IMR-90 (cell line): ENCODE results near the gene SYT8.

Experiments
- BHLHE40 ChIP-seq: fragments of 150-350 bp; IDR thresholded peaks from 2 replicates; pipeline ENCODE4 v1.6.1; 2016; ENCODE audit warnings: mild to moderate bottlenecking, low read depth, low read length
- CHD1 ChIP-seq: IDR thresholded peaks from 2 replicates; pipeline ENCODE4 v1.6.1; 2012; ENCODE audit warnings: low read depth, low read length, improper control_type of control experiment
- CTCF ChIP-seq: conservative IDR thresholded peaks from 2 replicates; pipeline ENCODE4 v1.5.1; 2012; ENCODE audit warnings: mild to moderate bottlenecking, low read depth, low read length, improper control_type of control experiment
- ELK1 ChIP-seq: fragments of 150-350 bp; IDR thresholded peaks from 2 replicates; pipeline ENCODE4 v1.6.1; 2016; ENCODE audit warnings: low read depth, mild to moderate bottlenecking, low read length, moderate library complexity, borderline replicate concordance
- FOS ChIP-seq: fragments of 150-350 bp; IDR thresholded peaks from 2 replicates; pipeline ENCODE4 v1.6.1; 2016; ENCODE audit warnings: low read depth, low read length
- MAZ ChIP-seq: IDR thresholded peaks from 2 replicates; pipeline ENCODE4 v1.6.1; 2012; ENCODE audit warnings: low read depth, mild to moderate bottlenecking, low read length, improper control_type of control experiment, moderate library complexity, borderline replicate concordance
- MXI1 ChIP-seq: IDR thresholded peaks from 2 replicates; pipeline ENCODE4 v1.6.1; 2012; ENCODE audit warnings: low read depth, mild to moderate bottlenecking, low read length, moderate library complexity, borderline replicate concordance
- POLR2A ChIP-seq: IDR thresholded peaks from 2 replicates; pipeline ENCODE4 v1.6.1; 2012; ENCODE audit warnings: mild to moderate bottlenecking, low read depth, low read length
- RAD21 ChIP-seq: IDR thresholded peaks from 2 replicates; pipeline ENCODE4 v1.6.1; 2012; ENCODE audit warnings: low read length, improper control_type of control experiment
- RFX5 ChIP-seq: IDR thresholded peaks from 2 replicates; pipeline ENCODE4 v1.8.0; 2012; ENCODE audit warnings: low read depth, mild to moderate bottlenecking, low read length, moderate library complexity
- SMC3 ChIP-seq: fragments of 150-350 bp; IDR thresholded peaks from 2 replicates; pipeline ENCODE4 v1.6.1; 2016; ENCODE audit warnings: low read depth, mild to moderate bottlenecking, antibody characterized with exemption, low read length, moderate library complexity
- USF2 ChIP-seq: fragments of 150-350 bp; IDR thresholded peaks from 2 replicates; pipeline ENCODE4 v1.6.1; 2017; ENCODE audit warnings: mild to moderate bottlenecking, antibody characterized with exemption, low read length, low read depth

GRCh38 chr11:1860108-1860507 is 25.3 kb downstream of the SYT8 start:
- no peak for TF ChIP-seq CTCF
- TF ChIP-seq CHD1, result no peak
- no peak for TF ChIP-seq POLR2A
- no peak for TF ChIP-seq MXI1
- no peak for TF ChIP-seq ELK1
- no peak for TF ChIP-seq FOS
- TF ChIP-seq MAZ, result no peak
- no peak for TF ChIP-seq RFX5
- no peak for TF ChIP-seq BHLHE40
- no peak for TF ChIP-seq USF2
- TF ChIP-seq RAD21, result no peak
- TF ChIP-seq SMC3, result no peak
